ENCODE results near the gene BGLAP. TPM values are rescaled to one million over a fixed set of nuclear protein-coding genes. Genes with fewer than 3 reads are reported as not detected.

Gene BGLAP
- total RNA-seq (2014; rRNA removed; shearing (Covaris generic)): not detected in 2 replicates
- 0.25 and 0.54 TPM in 2 replicates for polyA plus RNA-seq (2016; fragmentation: Nextera tagmentation; extraction: Ambion mirVana)

GRCh38 chr1:156241926-156242325 lies at the start of gene BGLAP:
Gene BGLAP (plus strand): TSS chr1:156242184. CDS start chr1:156242232, 48 bp downstream.
- no peak within 1 kb of the TSS for H3K27ac ChIP-seq
- no peaks in the 10 kb centered on the region for H3K27me3 ChIP-seq (replicated peaks; ENCODE audit: insufficient read depth)
- no peaks in the 10 kb centered on the region for H3F3A ChIP-seq (ENCODE audit: insufficient read depth)
- TF ChIP-seq EZH2phosphoT487 (IDR thresholded peaks at IDR 0.05; ENCODE audit: insufficient read depth, low read depth): no peak
- TF ChIP-seq EZH2 (IDR thresholded peaks at IDR 0.05; ENCODE audit: insufficient read depth, poor library complexity, severe bottlenecking): no peak
- H3K79me2 ChIP-seq (ENCODE audit: insufficient read depth): no peaks in the 10 kb centered on the region
- no peak within 1 kb of the TSS for H2AFZ ChIP-seq
- DNase-seq: no peak
- no peaks in the 10 kb centered on the region for H3K36me3 ChIP-seq (ENCODE audit: low read depth)
- no peaks in the 10 kb centered on the region for H3K9me2 ChIP-seq (ENCODE audit: insufficient read depth)
- H3K9ac ChIP-seq: peak within 1 kb of the TSS; percentile 16; the same call in 1 of the 2 replicates
- no peak within 1 kb of the TSS for H3K4me2 ChIP-seq (ENCODE audit: unreplicated experiment)
- no peaks in the 10 kb centered on the region for H4K20me1 ChIP-seq (ENCODE audit: insufficient read depth)
- in situ Hi-C loops (cut with MboI): no loop called here
- H3K4me3 ChIP-seq: no peak within 1 kb of the TSS
- 80 to 94% methylated on average over 12 to 13 of the region's 14 CpGs for WGBS, 2 experiments (ENCODE audit: low coverage in 1 of 2, low lambda C conversion rate in 2 of 2, missing lambda C conversion rate in 2 of 2)
- H3K4me1 ChIP-seq (ENCODE audit: insufficient read depth): peaks cover 7% of the 10 kb centered on the region
- no peaks in the 10 kb centered on the region for H3K9me3 ChIP-seq (ENCODE audit: low read depth)

GRCh38 chr1:156193208-156193487 lies 48.8 kb upstream of the BGLAP start:
- no peaks in the 10 kb centered on the region for H3K9me3 ChIP-seq (ENCODE audit: low read depth)
- WGBS, 2 experiments (ENCODE audit: low coverage in 1 of 2, low lambda C conversion rate in 2 of 2, missing lambda C conversion rate in 2 of 2): 61 to 64% methylated on average over 7 of the region's 7 CpGs
- H3K4me2 ChIP-seq (ENCODE audit: unreplicated experiment): peak overlapping the region; percentile 70
- H3K27me3 ChIP-seq (replicated peaks; ENCODE audit: insufficient read depth): no peaks in the 10 kb centered on the region
- H3K9ac ChIP-seq: peak overlapping the region; percentile 87
- H3K9me2 ChIP-seq (ENCODE audit: insufficient read depth): no peaks in the 10 kb centered on the region
- peaks cover 42% of the 10 kb centered on the region for H3K79me2 ChIP-seq (ENCODE audit: insufficient read depth)
- DNase-seq: no peak
- H4K20me1 ChIP-seq (ENCODE audit: insufficient read depth): 0 out of 2 replicates have a peak, but pooled peaks cover under 1% of the 10 kb centered on the region
- H3F3A ChIP-seq (ENCODE audit: insufficient read depth): no peaks in the 10 kb centered on the region
- H3K4me3 ChIP-seq: peak overlapping the region; percentile 90
- peaks cover 5% of the 10 kb centered on the region; the same call in 1 of the 2 replicates for H3K4me1 ChIP-seq (ENCODE audit: insufficient read depth)
- H2AFZ ChIP-seq: peak overlapping the region; percentile 93
- TF ChIP-seq EZH2 (IDR thresholded peaks at IDR 0.05; ENCODE audit: insufficient read depth, poor library complexity, severe bottlenecking): no peak
- no peak for TF ChIP-seq EZH2phosphoT487 (IDR thresholded peaks at IDR 0.05; ENCODE audit: insufficient read depth, low read depth)
- in situ Hi-C loops (cut with MboI): no loop called here
- no peaks in the 10 kb centered on the region for H3K36me3 ChIP-seq (ENCODE audit: low read depth)
- H3K27ac ChIP-seq: peak overlapping the region; percentile 70

GRCh38 chr1:156193488-156194299 lies 48.3 kb upstream of the BGLAP start, which contains the start of gene SLC25A44:
Gene SLC25A44 (plus strand): TSS chr1:156194104. CDS start chr1:156199848, 5,744 bp downstream.
- no peaks in the 10 kb centered on the region for H3F3A ChIP-seq (ENCODE audit: insufficient read depth)
- 1% methylated on average over 58 to 59 of the region's 59 CpGs for WGBS, 2 experiments (ENCODE audit: low coverage in 1 of 2, low lambda C conversion rate in 2 of 2, missing lambda C conversion rate in 2 of 2)
- in situ Hi-C loops (cut with MboI): no loop called here
- peak within 1 kb of the TSS; percentile 70 for H3K27ac ChIP-seq
- H3K9me3 ChIP-seq (ENCODE audit: low read depth): no peaks in the 10 kb centered on the region
- H3K4me3 ChIP-seq: peak within 1 kb of the TSS; percentile 90
- TF ChIP-seq EZH2 (IDR thresholded peaks at IDR 0.05; ENCODE audit: insufficient read depth, poor library complexity, severe bottlenecking) (no peak), EZH2phosphoT487 (IDR thresholded peaks at IDR 0.05; ENCODE audit: insufficient read depth, low read depth) (no peak)
- H2AFZ ChIP-seq: peak within 1 kb of the TSS; percentile 93
- peaks cover 48% of the 10 kb centered on the region for H3K79me2 ChIP-seq (ENCODE audit: insufficient read depth)
- no peaks in the 10 kb centered on the region for H3K27me3 ChIP-seq (replicated peaks; ENCODE audit: insufficient read depth)
- peak; percentile 99 for DNase-seq
- peaks cover 5% of the 10 kb centered on the region; the same call in 1 of the 2 replicates for H3K4me1 ChIP-seq (ENCODE audit: insufficient read depth)
- no peaks in the 10 kb centered on the region for H3K36me3 ChIP-seq (ENCODE audit: low read depth)
- H4K20me1 ChIP-seq (ENCODE audit: insufficient read depth): 0 out of 2 replicates have a peak, but pooled peaks cover 5% of the 10 kb centered on the region
- H3K9ac ChIP-seq: peak within 1 kb of the TSS; percentile 87
- peak within 1 kb of the TSS; percentile 90 for H3K4me2 ChIP-seq (ENCODE audit: unreplicated experiment)
- H3K9me2 ChIP-seq (ENCODE audit: insufficient read depth): no peaks in the 10 kb centered on the region

GRCh38 chr1:156194300-156194652 lies 47.7 kb upstream of the BGLAP start:
- Histone ChIP-seq H3K9ac (peak overlapping the region; percentile 85), H2AFZ (peak overlapping the region; percentile 64), H3K4me1 (ENCODE audit: insufficient read depth) (peaks cover 5% of the 10 kb centered on the region; the same call in 1 of the 2 replicates), H3K27ac (peak overlapping the region; percentile 64), H3K9me2 (ENCODE audit: insufficient read depth) (no peaks in the 10 kb centered on the region), H3F3A (ENCODE audit: insufficient read depth) (no peaks in the 10 kb centered on the region), H3K36me3 (ENCODE audit: low read depth) (no peaks in the 10 kb centered on the region), H3K9me3 (ENCODE audit: low read depth) (no peaks in the 10 kb centered on the region), H4K20me1 (ENCODE audit: insufficient read depth) (0 out of 2 replicates have a peak, but pooled peaks cover 5% of the 10 kb centered on the region), H3K79me2 (ENCODE audit: insufficient read depth) (peaks cover 53% of the 10 kb centered on the region), H3K27me3 (replicated peaks; ENCODE audit: insufficient read depth) (no peaks in the 10 kb centered on the region), H3K4me3 (peak overlapping the region; percentile 90), H3K4me2 (ENCODE audit: unreplicated experiment) (peak overlapping the region; percentile 90)
- DNase-seq: peak; percentile 62
- in situ Hi-C loops (cut with MboI): no loop called here
- TF ChIP-seq EZH2phosphoT487 (IDR thresholded peaks at IDR 0.05; ENCODE audit: insufficient read depth, low read depth) (no peak), EZH2 (IDR thresholded peaks at IDR 0.05; ENCODE audit: insufficient read depth, poor library complexity, severe bottlenecking) (no peak)
- WGBS, 2 experiments (ENCODE audit: low coverage in 1 of 2, low lambda C conversion rate in 2 of 2, missing lambda C conversion rate in 2 of 2): 2 to 9% methylated on average over 10 to 14 of the region's 14 CpGs
